Measurements from ENCODE around the gene CIAO2B. TPM values are rescaled to one million over a fixed set of nuclear protein-coding genes. Genes with fewer than 3 reads are reported as not detected.
"Not testable (repeated sequence)": the region's sequence is repeated elsewhere in the genome, so short reads cannot be mapped to it uniquely, and the experiment has no call there.

The CIAO2B gene
- total RNA-seq, 1 experiment from 2014 or later: 119 TPM

DNA sequence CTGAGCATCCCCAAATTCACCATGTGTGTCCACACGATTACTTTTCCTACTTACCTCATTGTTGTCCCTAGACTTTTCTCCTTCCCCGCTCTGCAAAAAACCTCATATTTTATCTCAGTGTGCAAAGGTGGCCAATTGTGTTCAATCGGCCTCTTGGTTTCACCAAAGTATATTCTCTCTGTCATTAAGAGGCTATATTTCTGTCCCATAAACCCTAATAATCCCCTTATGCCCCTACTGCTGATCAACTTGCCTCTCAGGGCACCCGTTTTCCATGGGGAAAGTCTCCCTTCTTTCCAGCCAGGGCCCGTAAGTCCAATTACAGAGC is 12.7 kb upstream of the CIAO2B start:
- no peaks in the 10 kb centered on the region for H3K4me1 ChIP-seq
- intact Hi-C loops (cut with micrococcal nuclease; ENCODE audit: unreplicated experiment): loop anchor here (1.0 to 2.0 kb wide), 4 partner anchors 52 to 238 kb away; partner anchors contain the start of genes FBXL8 and TRADD
- BruUV-seq (replicated peaks): no TSS peak
- H3K9me3 ChIP-seq: no peaks in the 10 kb centered on the region
- peaks cover 7% of the 10 kb centered on the region for H3K9me3 Mint-ChIP-seq (ENCODE audit: unreplicated experiment)
- H3K27me3 ChIP-seq (replicated peaks; ENCODE audit: control insufficient read depth, insufficient read depth, low read length): no peaks in the 10 kb centered on the region
- no peak for TF ChIP-seq CTCF (IDR thresholded peaks at IDR 0.05; ENCODE audit: insufficient read depth in 1 of 2, low read depth in 1 of 2, low read length in 1 of 2, severe bottlenecking in 1 of 2, unreplicated experiment in 1 of 2)
- no peak overlapping the region for H3K4me3 ChIP-seq (ENCODE audit: low read depth, low read length)
- no peak for DNase-seq
- no peaks in the 10 kb centered on the region for H3K27me3 Mint-ChIP-seq (ENCODE audit: insufficient read depth, unreplicated experiment)
- ChIA-PET POLR2A (no interaction called here), CTCF (interaction anchor here (0.6 kb wide), 1 partner anchor 139 kb away, joined by 6 read pairs; no protein-coding TSS in a partner anchor)
- H3K4me1 Mint-ChIP-seq (ENCODE audit: low read depth, unreplicated experiment): no peaks in the 10 kb centered on the region
- H3K36me3 ChIP-seq (ENCODE audit: control insufficient read depth, insufficient read depth, low read length): no peaks in the 10 kb centered on the region; the same call in 1 of the 2 replicates
- H3K27ac Mint-ChIP-seq (ENCODE audit: unreplicated experiment): no peak overlapping the region
- H3K36me3 Mint-ChIP-seq (ENCODE audit: insufficient read depth, unreplicated experiment): peaks cover 17% of the 10 kb centered on the region
- H3K4me3 Mint-ChIP-seq (ENCODE audit: unreplicated experiment): no peak overlapping the region

DNA sequence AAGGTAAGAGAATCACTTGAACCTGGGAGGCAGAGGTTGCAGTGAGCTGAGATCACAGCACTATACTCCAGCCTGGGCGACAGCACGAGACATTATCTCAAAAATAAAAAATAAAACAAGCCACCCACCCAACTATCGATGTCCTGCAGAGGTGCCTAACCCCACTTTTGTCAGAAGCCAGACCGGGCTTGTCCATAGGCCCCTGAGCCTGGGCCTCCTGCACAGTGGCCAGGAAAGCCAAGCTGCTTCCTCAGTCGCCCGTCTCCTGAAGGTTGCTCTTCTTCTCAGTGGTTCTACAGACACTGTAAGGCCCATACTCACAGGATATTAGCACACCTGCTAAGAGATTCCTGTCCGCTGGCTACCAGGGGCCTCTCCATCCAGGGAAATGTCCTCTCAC is 12.3 kb upstream of the CIAO2B start:
- CTCF ChIA-PET: interaction anchor here (0.6 kb wide), 1 partner anchor 139 kb away, joined by 6 read pairs; no protein-coding TSS in a partner anchor
- H3K27ac Mint-ChIP-seq (ENCODE audit: unreplicated experiment): no peak overlapping the region

DNA sequence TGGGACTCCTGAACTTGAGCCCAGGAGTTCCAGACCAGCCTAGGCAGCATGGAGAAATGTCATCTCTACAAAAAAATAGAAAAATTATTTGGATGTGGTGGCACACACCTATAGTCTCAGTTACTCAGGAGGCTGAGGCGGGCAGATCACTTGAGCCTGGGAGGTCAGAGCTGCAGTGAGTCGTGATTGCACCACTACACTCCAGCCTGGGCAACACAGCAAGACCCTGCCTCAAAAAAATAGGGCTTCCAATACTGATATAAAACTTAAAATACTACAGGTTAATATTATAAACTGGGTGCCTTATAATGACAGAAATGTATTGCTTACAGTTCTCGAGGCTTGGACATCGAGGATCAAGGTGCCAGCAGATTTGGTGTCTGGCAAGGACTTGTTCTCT is 11.7 kb upstream of the CIAO2B start:
- no peak overlapping the region for H3K4me3 ChIP-seq (ENCODE audit: low read depth, low read length)
- Mint-ChIP-seq H3K4me3 (ENCODE audit: unreplicated experiment) (no peak overlapping the region), H3K4me1 (ENCODE audit: low read depth, unreplicated experiment) (no peaks in the 10 kb centered on the region), H3K36me3 (ENCODE audit: insufficient read depth, unreplicated experiment) (peaks cover 20% of the 10 kb centered on the region), H3K9me3 (ENCODE audit: unreplicated experiment) (no peaks in the 10 kb centered on the region), H3K27me3 (ENCODE audit: insufficient read depth, unreplicated experiment) (no peaks in the 10 kb centered on the region), H3K27ac (ENCODE audit: unreplicated experiment) (no peak overlapping the region)
- no peaks in the 10 kb centered on the region for H3K27me3 ChIP-seq (replicated peaks; ENCODE audit: control insufficient read depth, insufficient read depth, low read length)
- no peaks in the 10 kb centered on the region for H3K4me1 ChIP-seq
- ChIA-PET CTCF (no interaction called here), POLR2A (interaction anchor here (0.6 kb wide), 1 partner anchor 213 kb away, joined by 3 read pairs; no protein-coding TSS in a partner anchor)
- H3K36me3 ChIP-seq (ENCODE audit: control insufficient read depth, insufficient read depth, low read length): peaks cover 1% of the 10 kb centered on the region; the same call in 1 of the 2 replicates
- intact Hi-C loops (cut with micrococcal nuclease; ENCODE audit: unreplicated experiment): loop anchor here (2.0 kb wide), 3 partner anchors 69 to 239 kb away; partner anchors contain the start of genes FBXL8 and TRADD
- no peak for TF ChIP-seq CTCF (IDR thresholded peaks at IDR 0.05; ENCODE audit: insufficient read depth in 1 of 2, low read depth in 1 of 2, low read length in 1 of 2, severe bottlenecking in 1 of 2, unreplicated experiment in 1 of 2)
- BruUV-seq (replicated peaks): no TSS peak
- H3K9me3 ChIP-seq: no peaks in the 10 kb centered on the region
- no peak for DNase-seq

More for the DNA sequence above, 12.3 kb upstream of the CIAO2B start:
- H3K4me1 Mint-ChIP-seq (ENCODE audit: low read depth, unreplicated experiment): no peaks in the 10 kb centered on the region
- BruUV-seq (replicated peaks): no TSS peak
- H3K36me3 Mint-ChIP-seq (ENCODE audit: insufficient read depth, unreplicated experiment): peaks cover 20% of the 10 kb centered on the region
- H3K27me3 Mint-ChIP-seq (ENCODE audit: insufficient read depth, unreplicated experiment): no peaks in the 10 kb centered on the region
- POLR2A ChIA-PET: no interaction called here
- Histone ChIP-seq H3K27me3 (replicated peaks; ENCODE audit: control insufficient read depth, insufficient read depth, low read length) (no peaks in the 10 kb centered on the region), H3K4me1 (no peaks in the 10 kb centered on the region), H3K4me3 (ENCODE audit: low read depth, low read length) (no peak overlapping the region), H3K36me3 (ENCODE audit: control insufficient read depth, insufficient read depth, low read length) (peaks cover 1% of the 10 kb centered on the region; the same call in 1 of the 2 replicates), H3K9me3 (no peaks in the 10 kb centered on the region)
- no peak for DNase-seq
- no peak overlapping the region for H3K4me3 Mint-ChIP-seq (ENCODE audit: unreplicated experiment)
- no peak for TF ChIP-seq CTCF (IDR thresholded peaks at IDR 0.05; ENCODE audit: insufficient read depth in 1 of 2, low read depth in 1 of 2, low read length in 1 of 2, severe bottlenecking in 1 of 2, unreplicated experiment in 1 of 2)
- H3K9me3 Mint-ChIP-seq (ENCODE audit: unreplicated experiment): peaks cover 4% of the 10 kb centered on the region
- intact Hi-C loops (cut with micrococcal nuclease; ENCODE audit: unreplicated experiment): loop anchor here (2.0 kb wide), 3 partner anchors 68 to 238 kb away; partner anchors contain the start of genes FBXL8 and TRADD

GRCh38 chr16:66944971-66945370 is 10.8 kb upstream of the CIAO2B start:
- H3K4me3 ChIP-seq (ENCODE audit: low read depth, low read length); POLR2A ChIA-PET; H3K9me3 Mint-ChIP-seq (ENCODE audit: unreplicated experiment); H3K4me1 Mint-ChIP-seq (ENCODE audit: low read depth, unreplicated experiment); H3K27me3 Mint-ChIP-seq (ENCODE audit: insufficient read depth, unreplicated experiment); H3K27ac Mint-ChIP-seq (ENCODE audit: unreplicated experiment); intact Hi-C loops (cut with micrococcal nuclease; ENCODE audit: unreplicated experiment); H3K4me1 ChIP-seq; H3K9me3 ChIP-seq; DNase-seq; H3K36me3 ChIP-seq (ENCODE audit: control insufficient read depth, insufficient read depth, low read length); BruUV-seq (replicated peaks); H3K4me3 Mint-ChIP-seq (ENCODE audit: unreplicated experiment); H3K27me3 ChIP-seq (replicated peaks; ENCODE audit: control insufficient read depth, insufficient read depth, low read length): not testable (repeated sequence)
- CTCF ChIA-PET: interaction anchor here (0.7 to 1.6 kb wide), 2 partner anchors 19 to 73 kb away, joined by 4 read pairs; no protein-coding TSS in a partner anchor
- H3K36me3 Mint-ChIP-seq (ENCODE audit: insufficient read depth, unreplicated experiment): peaks cover 26% of the 10 kb centered on the region

Measured in Caco-2 (cell line).